ENCODE measurements around the gene SLC49A4. TPM values are rescaled to one million over a fixed set of nuclear protein-coding genes. Genes with fewer than 3 reads are reported as not detected.

The SLC49A4 gene
- polyA plus RNA-seq, 3 donors = 13.5 to 16.3 (median 14.2) TPM

DNA sequence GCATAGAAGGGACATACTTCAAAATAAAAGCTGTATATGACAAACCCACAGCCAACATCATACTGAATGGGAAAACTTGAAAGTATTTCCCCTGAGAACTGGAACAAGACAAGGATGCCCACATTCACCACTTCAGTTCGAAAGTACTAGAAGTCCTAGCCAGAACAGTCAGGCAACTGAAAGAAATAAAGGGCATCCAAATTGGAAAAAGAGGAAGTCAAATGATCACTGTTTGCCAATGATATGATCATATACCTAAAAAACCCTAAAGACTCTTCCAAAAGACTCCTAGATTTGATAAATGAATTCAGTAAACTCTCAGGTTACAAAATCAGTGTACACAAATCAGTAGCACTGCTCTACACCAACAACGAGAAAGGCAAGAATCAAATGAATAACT, 40.7 kb downstream of the SLC49A4 start:
- DNase-seq = no peak

DNA sequence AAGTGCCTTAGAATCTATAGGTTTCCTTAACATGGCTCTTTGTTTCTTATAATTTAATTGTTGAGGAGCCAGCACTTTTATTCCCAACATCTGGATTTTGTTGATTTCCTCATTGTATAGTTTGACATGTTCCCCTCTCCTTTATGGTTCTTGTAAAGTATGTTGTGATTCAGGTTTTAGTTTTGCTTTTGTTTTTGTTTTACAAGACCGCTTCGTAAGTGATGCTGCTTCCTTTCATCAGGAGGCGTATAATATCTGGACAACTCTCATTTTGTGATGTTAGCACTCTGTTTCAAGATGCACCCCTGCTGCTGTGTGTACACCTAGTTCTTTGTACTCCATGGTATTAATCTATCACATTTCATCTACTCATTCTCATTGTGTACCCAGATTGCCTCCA, 48.7 kb downstream of the SLC49A4 start:
- DNase-seq = no peak

DNA sequence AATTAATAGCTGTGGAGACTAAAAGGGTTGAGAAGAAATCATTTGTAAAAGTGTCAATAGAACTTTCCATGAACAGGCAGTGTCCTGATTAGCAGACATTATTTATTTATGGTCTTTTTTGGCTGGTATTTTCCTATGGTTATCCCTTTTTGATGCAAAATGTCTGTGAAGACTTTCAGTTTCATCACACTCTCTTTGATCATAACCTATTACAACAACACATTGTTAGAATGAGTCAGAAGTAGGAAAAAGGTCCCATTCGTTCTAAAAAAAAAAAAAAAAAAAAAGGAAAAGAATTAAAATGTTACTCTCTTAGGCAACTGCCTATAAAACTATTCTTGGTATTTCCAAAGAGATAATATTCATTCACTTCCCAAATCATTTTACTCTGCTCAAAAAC, 62.1 kb downstream of the SLC49A4 start:
- no peak for DNase-seq

DNA sequence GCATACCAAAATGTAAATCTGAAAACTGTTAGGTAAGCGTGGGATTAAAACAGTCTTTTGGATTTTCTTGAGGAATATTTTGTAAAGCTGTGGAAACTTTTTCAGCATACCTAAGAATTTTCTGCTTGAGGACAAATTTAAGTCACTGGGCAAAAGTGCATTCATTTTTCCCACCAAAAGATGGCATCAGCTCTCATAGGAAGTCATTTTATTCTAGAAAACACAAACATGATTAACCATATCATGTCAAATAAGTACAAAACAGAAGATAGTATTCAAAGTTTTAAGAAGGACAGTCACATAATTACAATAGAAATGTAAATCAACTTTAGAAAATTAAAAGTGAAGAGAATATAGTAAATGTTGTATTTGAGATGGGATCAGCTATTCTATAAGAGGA, 63.5 kb downstream of the SLC49A4 start:
- DNase-seq = no peak

DNA sequence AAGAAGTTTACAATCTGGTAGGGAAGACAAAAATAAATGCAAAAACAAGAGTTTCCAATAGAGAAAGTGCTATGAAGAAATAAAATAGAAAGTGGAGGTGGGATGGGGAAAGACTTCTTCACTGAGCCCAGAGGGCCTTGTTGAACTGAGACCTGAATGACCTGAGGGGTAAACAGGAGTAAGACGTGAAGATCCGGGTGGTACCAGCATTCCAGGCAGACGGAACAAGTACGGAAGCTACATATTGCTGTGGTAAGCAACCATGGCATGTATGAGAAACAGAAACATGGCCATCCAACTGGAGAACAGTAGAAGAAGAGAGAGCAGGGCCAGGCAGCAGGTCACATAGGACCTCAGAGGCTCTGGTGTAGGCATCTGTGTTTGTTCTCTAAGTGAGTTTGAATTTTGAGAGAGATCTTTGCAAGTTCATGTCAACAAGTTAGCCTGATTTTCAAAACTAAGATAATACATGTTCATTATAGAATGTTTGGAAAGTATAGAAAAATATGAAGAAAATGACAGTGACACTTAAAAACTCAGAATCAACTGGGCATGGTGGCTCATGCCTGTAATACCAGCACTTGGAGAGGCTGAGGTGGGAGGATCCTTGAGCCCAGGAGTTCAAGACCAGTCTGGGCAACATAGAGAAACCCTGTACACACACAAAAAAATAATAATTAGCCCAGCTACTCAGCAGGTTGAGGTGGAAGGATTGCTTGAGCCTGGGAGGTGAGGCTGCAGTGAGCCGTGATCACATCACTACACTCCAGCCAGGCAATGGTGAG, 64.3 kb downstream of the SLC49A4 start:
- DNase-seq = no peak

DNA sequence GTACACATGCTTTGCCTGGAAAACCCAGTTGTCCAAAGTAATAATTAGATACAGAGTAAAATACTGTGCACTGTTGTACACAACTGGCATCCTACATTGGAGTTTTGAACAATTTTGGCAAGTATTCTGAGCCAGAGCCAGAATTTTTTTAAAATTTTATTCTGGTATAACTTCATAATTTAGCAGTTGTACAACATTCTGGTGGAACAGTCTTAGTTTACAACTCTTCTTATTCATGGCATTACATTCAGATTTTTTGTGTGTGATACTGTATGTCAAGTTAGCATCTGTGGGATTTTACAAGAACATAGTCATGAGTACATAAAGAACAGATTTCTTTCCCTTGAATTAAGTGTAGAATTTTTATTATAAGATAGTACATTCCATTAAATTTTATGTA, 67.5 kb downstream of the SLC49A4 start:
- DNase-seq = no peak

DNA sequence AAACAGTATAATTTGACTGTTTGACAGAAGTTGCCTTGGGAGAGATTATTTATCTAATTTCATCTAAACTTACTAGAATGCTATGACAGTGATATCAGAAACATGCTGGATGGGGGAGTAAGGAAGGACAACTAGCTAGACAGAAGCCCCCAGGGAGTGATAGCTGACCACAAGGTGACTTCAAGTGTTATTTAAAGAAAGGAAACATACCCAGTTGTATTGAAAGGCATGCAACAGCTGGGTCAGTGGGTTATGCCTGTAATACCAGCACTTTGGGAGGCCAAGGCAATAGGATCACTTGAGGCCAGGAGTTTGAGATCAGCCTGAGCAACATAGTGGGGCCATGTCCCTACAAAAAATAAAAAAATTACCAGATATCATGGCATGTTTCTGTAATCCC, 69.6 kb downstream of the SLC49A4 start:
- DNase-seq = no peak

DNA sequence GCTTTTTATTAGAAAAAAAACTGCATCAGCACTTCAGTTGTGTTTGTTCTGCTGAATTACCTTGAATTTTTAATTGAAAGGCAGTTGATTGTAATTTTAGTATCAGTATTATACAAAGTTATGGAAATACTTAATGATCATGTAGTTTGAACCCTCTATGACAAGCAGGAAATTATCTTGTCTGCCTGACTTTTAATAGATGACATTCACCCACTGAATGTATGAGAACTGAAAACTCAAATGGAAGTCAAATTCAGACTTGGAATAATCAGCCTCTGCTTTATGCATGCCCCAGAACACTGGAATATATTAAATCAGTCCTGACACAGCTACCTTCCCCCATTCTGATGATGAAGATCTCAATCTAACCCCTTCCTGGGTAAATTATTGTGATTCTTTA, 73.5 kb downstream of the SLC49A4 start:
- DNase-seq = no peak

DNA sequence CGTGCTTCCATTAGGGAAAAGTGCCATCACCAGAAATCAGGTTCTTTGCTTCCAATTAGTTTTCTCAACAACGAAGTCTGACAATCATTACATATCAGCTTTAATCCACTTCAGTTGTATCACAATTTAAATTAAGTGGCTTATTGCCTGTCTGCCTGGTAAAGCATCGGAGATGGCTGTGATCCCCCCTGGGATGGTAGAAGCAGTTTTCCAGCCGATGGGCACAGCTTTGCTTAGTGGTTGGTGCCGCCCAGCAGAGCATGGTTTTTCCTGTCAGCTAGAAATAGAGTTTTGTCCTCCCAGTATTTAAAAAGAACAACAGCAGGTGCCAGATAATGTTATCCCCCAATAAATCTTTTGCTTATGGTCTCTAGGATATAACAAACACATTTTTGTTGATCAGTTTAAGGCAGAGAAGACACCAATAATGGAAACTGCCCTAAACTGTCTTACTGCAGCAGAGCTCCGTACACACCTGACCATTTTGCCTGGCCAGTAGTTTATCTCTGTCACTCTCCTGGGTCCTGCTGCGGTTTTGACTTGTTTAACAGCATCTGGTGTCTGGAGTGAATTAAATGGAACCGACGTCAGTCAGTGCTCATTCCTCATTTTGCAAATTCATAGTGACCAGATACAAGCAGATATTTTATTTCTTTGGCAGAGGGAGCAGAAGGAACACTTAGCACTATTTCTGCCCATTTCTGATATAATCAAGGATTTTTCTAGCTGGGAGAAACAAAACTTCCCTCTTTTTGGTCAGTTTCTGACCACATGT, 79.1 kb downstream of the SLC49A4 start:
- DNase-seq = no peak

DNA sequence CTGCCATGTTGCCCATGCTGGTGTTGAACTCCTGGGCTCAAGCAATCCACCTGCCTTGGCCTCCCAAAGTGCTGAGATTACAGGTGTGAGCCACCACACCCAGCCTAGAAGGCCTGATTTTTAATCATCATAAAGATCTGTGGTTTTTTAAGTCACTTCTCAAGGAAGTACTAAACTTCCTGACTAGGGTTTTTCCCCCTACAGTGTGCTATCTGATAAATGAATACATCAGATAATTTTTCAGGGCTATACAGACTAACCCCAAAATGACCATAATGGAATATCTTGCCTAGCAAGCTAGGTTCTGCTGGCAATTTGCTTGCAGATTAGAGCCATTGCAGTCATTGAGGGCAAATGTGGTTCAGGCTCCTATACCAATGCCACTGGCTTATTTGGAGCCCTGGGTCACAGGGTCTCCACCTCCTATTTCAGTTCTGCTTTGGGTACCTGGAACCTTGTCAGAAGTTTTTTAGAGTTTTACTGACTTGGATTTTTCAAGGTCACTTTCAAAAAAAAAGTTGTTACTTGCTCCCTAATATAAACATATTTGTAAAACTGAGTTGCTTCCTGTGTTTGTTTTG, 80.8 kb downstream of the SLC49A4 start:
- no peak for DNase-seq

DNA sequence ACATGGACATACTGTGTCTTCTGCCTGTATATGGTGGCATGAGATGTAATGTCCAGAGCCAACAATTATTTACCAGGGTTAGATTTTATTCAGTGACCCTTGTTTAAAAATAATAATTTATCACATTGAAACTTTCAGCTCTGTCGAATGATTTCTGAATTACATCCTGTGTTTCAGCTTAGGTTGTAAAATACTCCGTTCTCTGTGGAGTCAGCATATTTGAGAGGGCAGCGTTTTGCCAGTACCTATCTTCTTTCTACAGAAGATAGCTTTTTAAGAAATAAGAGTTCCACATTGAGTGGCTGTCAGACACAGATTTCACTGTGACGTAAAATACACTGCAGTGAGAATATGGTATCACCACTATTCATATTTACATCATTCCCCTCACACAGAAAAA, 85.3 kb downstream of the SLC49A4 start:
- DNase-seq = no peak

DNA sequence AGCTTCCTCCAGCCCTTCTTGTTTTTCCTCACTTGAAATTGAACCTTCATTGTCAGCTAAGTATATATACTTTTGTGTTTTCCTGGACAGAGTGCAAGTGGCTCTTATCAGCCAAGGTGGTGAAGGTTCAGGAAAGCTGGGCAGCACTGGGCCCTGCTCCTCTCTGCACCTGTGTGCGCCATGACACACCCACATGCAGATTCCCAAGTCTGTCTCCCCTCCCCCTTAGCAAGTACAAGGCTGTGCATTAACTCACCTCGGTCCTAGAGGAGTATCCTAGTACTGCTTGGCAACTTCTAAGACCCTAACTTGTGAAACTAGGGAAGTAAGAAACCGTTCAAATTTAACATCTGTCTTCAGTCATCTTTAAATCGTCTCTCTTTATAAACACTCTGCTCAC, 85.8 kb downstream of the SLC49A4 start:
- DNase-seq = no peak

DNA sequence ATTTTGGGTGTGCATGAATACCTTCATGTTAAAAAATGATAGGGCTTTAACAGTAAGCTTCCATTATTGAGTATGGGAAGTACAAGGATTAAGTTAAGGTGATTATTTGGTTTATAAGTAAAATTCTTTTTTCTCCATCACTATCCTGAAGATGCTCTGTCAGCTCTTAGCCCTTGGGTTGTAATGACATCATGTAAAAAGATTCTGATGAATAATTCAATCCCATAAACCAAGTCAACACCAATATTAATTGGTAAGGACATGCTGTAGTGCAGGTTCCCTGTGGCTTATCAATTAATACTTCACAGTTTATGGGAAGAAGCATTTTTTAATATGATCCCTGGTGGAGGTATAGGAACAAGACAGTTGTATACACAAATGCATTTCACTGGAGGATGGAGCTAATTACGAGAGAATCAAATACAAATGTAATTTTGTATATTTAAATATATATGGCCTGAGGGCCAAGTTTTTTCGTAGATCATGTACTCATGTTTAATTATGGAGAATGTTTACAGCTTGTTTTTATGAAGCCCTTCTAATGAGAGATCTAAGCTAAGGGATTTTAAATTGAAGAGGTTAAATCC, 87.6 kb downstream of the SLC49A4 start:
- DNase-seq = no peak

DNA sequence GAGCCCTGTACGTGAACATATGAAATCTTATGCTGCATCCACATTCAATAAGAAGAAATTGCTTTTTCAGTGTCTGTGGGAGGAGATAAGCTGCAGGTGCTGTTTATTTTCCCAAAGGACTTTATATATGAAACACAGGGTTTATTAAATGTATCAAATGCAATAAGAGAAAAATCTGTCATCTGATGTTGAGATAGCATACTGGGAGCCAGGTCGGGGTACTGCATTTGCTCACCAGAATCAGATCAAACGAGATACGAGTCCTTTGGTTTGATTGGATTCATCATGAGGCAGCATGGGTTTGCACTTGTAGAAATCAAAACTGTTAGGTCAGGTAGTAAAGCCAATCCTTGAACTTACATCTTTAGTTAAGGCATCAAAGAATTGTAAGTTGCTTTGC, 91.4 kb downstream of the SLC49A4 start:
- no peak for DNase-seq

DNA sequence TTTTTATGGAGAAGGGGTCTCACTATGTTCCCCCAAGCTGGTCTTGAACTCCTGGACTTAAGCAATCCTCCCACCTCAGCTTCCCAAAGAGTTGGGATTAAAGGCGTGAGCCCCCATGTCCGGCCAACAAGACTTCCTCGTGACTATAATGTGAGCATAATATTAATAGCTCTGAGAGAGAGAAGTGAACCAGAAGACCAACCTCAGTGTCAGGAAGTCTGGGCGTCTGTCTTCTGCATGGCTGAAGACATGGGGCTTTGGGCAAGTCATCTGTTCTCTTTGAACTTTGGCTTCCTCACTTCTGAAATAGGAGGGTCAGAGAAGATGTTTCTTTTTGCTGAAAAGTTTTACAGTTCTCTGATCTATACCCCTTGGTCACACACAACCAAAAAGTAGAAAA, 92.1 kb downstream of the SLC49A4 start:
- no peak for DNase-seq

DNA sequence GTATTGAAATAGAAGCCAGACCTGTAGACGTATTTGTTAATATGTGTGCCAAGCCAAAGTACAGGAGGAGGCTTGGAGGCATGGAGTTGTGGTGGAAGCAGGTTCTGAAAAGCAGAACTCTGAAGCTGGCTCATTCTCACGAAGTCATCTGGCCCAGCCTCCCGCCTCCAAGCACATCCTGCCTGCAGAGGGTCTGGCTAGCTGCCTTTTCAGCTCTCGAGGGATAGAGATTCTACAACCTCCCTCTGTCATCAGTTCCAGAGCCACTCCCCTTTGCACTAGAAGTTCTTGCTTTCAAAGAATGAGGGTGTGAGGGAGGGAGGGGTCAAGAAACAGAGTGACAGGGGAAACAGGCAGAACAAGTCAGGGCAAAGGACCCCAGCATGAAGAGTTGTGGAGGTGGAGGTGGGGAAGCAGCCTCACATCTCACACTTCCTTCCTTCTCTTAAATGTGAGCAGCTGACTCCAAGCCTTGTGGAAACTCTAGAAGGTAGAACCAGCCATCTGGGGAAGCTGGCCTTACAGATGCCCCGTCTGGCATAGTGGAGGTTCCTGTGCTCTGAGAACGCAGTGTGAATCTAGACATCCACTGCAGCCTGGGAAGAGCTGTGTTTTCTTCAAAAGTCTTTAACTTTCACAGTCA, 95.3 kb downstream of the SLC49A4 start:
- peak; percentile 17 for DNase-seq

DNA sequence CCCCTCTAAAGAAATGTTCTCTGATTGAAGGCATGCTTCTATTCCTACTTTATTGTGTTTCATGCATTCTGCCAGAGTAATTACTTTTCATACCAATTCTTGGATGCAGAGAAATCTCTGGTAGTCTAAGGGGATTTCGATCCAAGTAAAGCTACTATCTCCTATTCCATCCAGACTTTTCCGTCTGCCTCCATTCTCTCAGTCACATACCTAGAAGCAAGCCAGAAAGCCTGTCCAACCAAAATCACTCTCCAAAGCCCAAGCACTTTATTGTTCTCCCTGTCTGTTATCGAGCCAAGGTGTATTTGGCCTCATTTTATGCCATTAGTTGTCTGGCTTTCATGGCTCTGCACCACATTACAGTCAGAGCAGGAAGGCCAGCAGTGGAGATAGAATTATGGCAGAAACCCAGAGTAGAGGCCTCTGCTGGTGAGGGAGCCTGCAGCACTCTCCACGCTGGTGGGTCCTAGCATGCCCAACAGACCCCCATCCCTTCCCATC, 95.9 kb downstream of the SLC49A4 start:
- no peak for DNase-seq

DNA sequence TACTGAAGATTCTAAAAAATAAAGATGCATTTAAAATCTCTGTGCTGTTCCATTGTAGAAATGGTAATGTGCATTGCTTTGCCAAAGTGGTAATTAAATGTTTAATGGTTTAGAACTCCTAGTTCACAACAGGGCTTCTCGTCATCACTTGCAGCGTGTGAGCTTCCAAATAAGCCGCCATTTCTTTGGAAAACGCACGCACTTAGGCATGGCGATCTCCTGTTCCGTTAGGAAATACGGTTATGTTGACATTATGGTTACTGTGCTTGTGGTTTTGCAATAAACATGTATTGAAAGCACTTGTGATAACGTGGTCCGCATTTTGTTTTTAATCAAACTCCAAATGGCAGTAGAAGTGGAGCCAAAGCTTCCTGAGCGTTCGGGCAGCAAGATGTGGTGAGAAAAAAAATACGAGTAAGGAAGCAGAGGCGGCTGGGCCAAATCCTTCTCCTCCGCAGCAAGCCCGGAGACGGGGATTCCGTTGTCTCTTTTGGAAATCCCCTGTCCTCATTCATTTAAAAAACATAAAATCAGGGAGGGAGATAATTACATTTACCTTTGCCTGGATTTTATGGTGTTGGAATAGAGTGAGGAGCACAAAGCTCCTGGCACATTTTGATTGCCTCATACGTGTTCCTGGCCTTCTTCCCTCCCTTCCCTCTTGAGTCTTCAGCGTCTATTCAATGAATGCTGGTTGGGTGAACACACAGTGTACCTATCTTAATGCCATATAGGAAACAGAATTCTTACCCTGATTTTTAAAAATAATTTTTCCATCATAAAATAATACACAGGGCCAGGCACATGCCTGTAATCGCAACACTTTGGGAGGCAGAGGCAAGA, 97.5 kb downstream of the SLC49A4 start:
- no peak for DNase-seq

DNA sequence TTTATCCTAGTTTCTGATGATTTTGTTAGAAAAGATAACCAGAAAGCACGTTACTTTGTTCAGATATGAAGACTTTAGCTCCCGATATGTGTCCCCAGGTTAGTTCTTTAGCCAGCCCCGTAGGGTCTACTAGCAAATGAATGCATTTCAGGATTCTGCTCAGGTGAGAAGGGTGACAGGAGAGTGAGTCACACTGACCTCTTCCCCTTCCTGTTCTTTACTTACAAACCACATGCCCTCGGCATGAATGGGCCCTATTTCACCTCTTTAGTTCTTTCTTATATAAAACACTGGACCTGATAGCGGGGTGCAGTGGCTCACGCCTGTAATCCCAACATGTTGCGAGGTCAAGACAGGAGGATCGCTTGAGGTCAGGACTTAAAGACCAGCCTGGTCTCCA, 98.4 kb downstream of the SLC49A4 start:
- DNase-seq = no peak

DNA sequence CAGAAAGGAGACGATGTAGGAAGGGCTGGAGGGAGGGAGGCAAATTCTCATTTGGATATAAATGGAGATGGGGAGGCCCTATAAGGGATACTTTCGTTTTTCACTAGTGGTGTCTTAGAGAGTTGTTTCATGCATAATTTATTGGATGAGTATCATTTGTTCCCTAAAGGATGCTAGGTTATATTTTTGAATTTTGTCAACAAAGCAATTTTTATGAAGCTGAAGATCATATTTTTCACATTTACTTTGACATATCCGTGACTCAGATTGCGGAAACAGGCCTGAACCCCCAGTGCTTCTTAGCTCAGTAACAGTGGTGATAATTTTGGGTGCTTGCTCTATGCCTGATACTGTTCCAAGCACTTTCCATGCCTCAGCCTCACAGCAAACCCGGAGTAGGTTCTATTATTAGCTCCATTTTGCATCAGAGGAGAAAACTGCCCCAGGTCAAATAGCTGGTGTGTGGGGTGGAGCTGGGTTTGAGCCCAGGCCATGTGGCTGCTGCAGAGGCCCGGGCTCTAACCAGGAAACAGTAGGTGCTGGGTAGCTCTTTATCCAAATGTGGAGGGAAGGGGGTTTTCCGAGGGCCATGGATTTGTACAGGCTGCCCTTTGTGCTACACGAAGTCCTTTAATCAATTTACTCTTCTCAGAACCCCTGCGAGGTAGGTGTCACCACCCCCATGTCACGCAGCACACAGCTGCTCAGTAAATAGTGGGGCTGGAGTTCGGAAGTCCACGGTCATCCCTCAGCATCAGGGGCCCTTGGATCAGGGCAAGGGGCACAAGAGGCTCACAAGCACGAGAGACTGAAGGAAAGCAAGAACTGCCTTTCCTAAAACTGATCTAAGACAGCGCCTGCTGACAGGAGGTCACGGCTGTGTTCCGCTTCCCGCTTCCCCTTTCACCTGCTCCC, 99.1 kb downstream of the SLC49A4 start:
- DNase-seq = no peak
